K562 (cell line): ENCODE measurements around the gene TMEM156. TPM values are rescaled to one million over a fixed set of nuclear protein-coding genes. Genes with fewer than 3 reads are reported as not detected.

Experiments used
- ATAC-seq: fragments of 200-7000 bp; cut with Tn5 transposase; 3 replicates; pipeline ENCODE4 v1.9.1; 2020; ENCODE audit warnings: moderate library complexity
- BruUV-seq: library from RNA; stranded (reverse); fragments of 400-500 nt; replicated peaks from 2 replicates; lab custom pipeline; 2021; lab: Mats Ljungman, UMichigan
- CTCF ChIA-PET: fragments of 300-600 bp; formaldehyde crosslinking; extraction: SDS; loops from one replicate; lab custom pipeline; 2021; ENCODE audit warnings: low intra/inter-chr PET ratio; lab: Yijun Ruan, JAX
- POLR2A ChIA-PET: fragments of 300-600, 350-650 bp; sonication (Branson Sonifier 250); formaldehyde crosslinking; extraction: SDS; loops from one replicate; lab custom pipeline; 2021; ENCODE audit warnings: antibody characterized with exemption, inconsistent platforms; lab: Yijun Ruan, JAX
- DNase-seq, 4 experiments: peaks; one replicate each; pipeline versions ENCODE4 v3.0.0 to v3.0.0-alpha.2; 2011 to 2018; ENCODE audit warnings: low spot score in 3 of 4, mixed read lengths in 3 of 4; ENCODE audit errors: extremely low read depth in 1 of 4
- FAIRE-seq: peaks from 2 replicates; lab custom pipeline; 2011; peaks lifted over from hg19 to GRCh38; lab: Jason Lieb, UNC
- H2AFZ ChIP-seq: 2 replicates; pipeline ENCODE4 v1.6.0; 2011; ENCODE audit warnings: low read depth, low read length, control low read depth, inconsistent platforms
- H3K27ac ChIP-seq: fragments of 200-600 bp; 3 replicates; pipeline ENCODE4 v1.8.0; 2011; ENCODE audit warnings: low read depth, mild to moderate bottlenecking, control low read depth, inconsistent platforms, low read length, moderate library complexity, mixed read lengths; ENCODE audit errors: extremely low read depth
- H3K27me3 ChIP-seq, 2 experiments: fragments of 300-600 bp in 1 of 2; 2 replicates in 1 of 2; 3 replicates in 1 of 2; pipeline versions ENCODE4 v1.6.0 to v1.8.0; 2011; ENCODE audit warnings: inconsistent platforms in 2 of 2, low read length in 2 of 2, mild to moderate bottlenecking in 1 of 2, mixed read lengths in 1 of 2, moderate library complexity in 1 of 2; ENCODE audit not compliant: control insufficient read depth in 2 of 2, insufficient read depth in 2 of 2
- H3K36me3 ChIP-seq: fragments of 300-600 bp; 3 replicates; pipeline ENCODE4 v1.8.0; 2011; ENCODE audit warnings: mild to moderate bottlenecking, low read length, inconsistent platforms; ENCODE audit not compliant: control insufficient read depth, insufficient read depth
- H3K4me1 ChIP-seq, 2 experiments: fragments of 200-600 bp in 1 of 2; replicated peaks in 1 of 2; 2 replicates in 1 of 2; 3 replicates in 1 of 2; pipeline versions ENCODE4 v1.5.1 to v1.8.0; 2011; ENCODE audit warnings: inconsistent platforms in 2 of 2, low read length in 2 of 2, mild to moderate bottlenecking in 1 of 2, mixed read lengths in 1 of 2, moderate library complexity in 1 of 2; ENCODE audit not compliant: control insufficient read depth in 2 of 2, insufficient read depth in 2 of 2
- H3K4me2 ChIP-seq: 2 replicates; pipeline ENCODE4 v1.6.1; 2011; ENCODE audit warnings: low read length, control low read depth, inconsistent platforms, mixed read lengths; ENCODE audit not compliant: insufficient read depth
- H3K4me3 ChIP-seq: fragments of 200-600 bp; sonication (generic), shearing (Covaris generic); 2 replicates; pipeline ENCODE4 v1.5.1; 2016; ENCODE audit warnings: control low read depth, inconsistent platforms
- H3K79me2 ChIP-seq: fragments of 200-600 bp; 3 replicates; pipeline ENCODE4 v1.8.0; 2011; ENCODE audit warnings: low read length, inconsistent platforms; ENCODE audit not compliant: control insufficient read depth, insufficient read depth
- H3K9ac ChIP-seq, 2 experiments: 2 replicates each; pipeline versions ENCODE4 v1.6.0 to v1.6.1; 2011; ENCODE audit warnings: low read depth in 2 of 2, low read length in 2 of 2, control low read depth in 1 of 2, inconsistent platforms in 1 of 2, mild to moderate bottlenecking in 1 of 2, mixed read lengths in 1 of 2; ENCODE audit not compliant: insufficient read depth in 1 of 2
- H3K9me1 ChIP-seq: one replicate; pipeline ENCODE4 v1.6.0; 2011; ENCODE audit warnings: inconsistent platforms, mild to moderate bottlenecking, low read length, moderate library complexity; ENCODE audit not compliant: control insufficient read depth, insufficient read depth
- H3K9me3 ChIP-seq: replicated peaks from 2 replicates; pipeline ENCODE4 v1.5.1; 2011; ENCODE audit warnings: low read depth, low read length, inconsistent platforms; ENCODE audit not compliant: control insufficient read depth, insufficient read depth
- H4K20me1 ChIP-seq: replicated peaks from 2 replicates; pipeline ENCODE4 v1.6.1; 2011; ENCODE audit warnings: low read length, inconsistent platforms, mixed read lengths; ENCODE audit not compliant: control insufficient read depth, insufficient read depth
- MIER1 ChIP-seq: fragments of 450-650 bp; IDR thresholded peaks from 2 replicates; pipeline ENCODE4 v1.6.1; 2016; ENCODE audit warnings: antibody characterized with exemption, mild to moderate bottlenecking, low read depth
- NBN ChIP-seq: fragments of 450-650 bp; IDR thresholded peaks from 2 replicates; pipeline ENCODE4 v1.6.1; 2016; ENCODE audit warnings: low read depth, mild to moderate bottlenecking
- NR2C2 ChIP-seq, 2 experiments: fragments of 200-800 bp in 1 of 2; sonication (Bioruptor generic) in 1 of 2; sonication (generic) in 1 of 2; formaldehyde crosslinking in 1 of 2; IDR thresholded peaks; 2 replicates each; pipeline versions ENCODE4 v1.6.1 to v1.8.0; 2016 to 2022; ENCODE audit warnings: mild to moderate bottlenecking in 1 of 2, missing compliant biosample characterization in 1 of 2, missing genetic modification characterization in 1 of 2, missing genetic modification reagents in 1 of 2
- PBX2 ChIP-seq, 2 experiments: IDR thresholded peaks in 1 of 2; conservative IDR thresholded peaks in 1 of 2; 2 replicates each; pipeline ENCODE4 v1.6.1; 2016; ENCODE audit warnings: low read depth in 2 of 2, mild to moderate bottlenecking in 1 of 2, missing compliant biosample characterization in 1 of 2, missing genetic modification characterization in 1 of 2, moderate library complexity in 1 of 2
- POU5F1 ChIP-seq: fragments of 150-350 bp; IDR thresholded peaks from 2 replicates; pipeline ENCODE4 v1.6.1; 2014; ENCODE audit warnings: borderline replicate concordance, low read length, low read depth, mild to moderate bottlenecking; ENCODE audit not compliant: partially characterized antibody
- RBM25 ChIP-seq: fragments of 200-400 bp; formaldehyde crosslinking; IDR thresholded peaks from 2 replicates; pipeline ENCODE4 v1.6.1; 2018; ENCODE audit warnings: low read length, low read depth, moderate library complexity; ENCODE audit not compliant: severe bottlenecking
- SP2 ChIP-seq: IDR thresholded peaks from 2 replicates; pipeline ENCODE4 v1.6.1; 2011; ENCODE audit warnings: mild to moderate bottlenecking, low read depth, low read length, moderate library complexity; ENCODE audit not compliant: poor library complexity, severe bottlenecking; ENCODE audit errors: extremely low read depth
- ZNF121 ChIP-seq: sonication (generic); formaldehyde crosslinking; conservative IDR thresholded peaks from 2 replicates; pipeline ENCODE4 v1.8.0; 2022; ENCODE audit warnings: missing genetic modification reagents
- WGBS: fragments of 100-300 bp; shearing (Covaris generic); methylation state at CpG from one replicate; pipeline ENCODE4 v1.1.6; 2016; ENCODE audit warnings: low coverage, mixed read lengths; ENCODE audit not compliant: insufficient coverage; ENCODE audit errors: missing lambda C conversion rate; 5-methylcytosine and 5-hydroxymethylcytosine counted together
- in situ Hi-C: fragments of 300-500 bp; cut with MboI; formaldehyde crosslinking; loops from 4 replicates; pipeline ENCODE4 v1.15.0; 2018; ENCODE audit warnings: inconsistent platforms, mixed read lengths
- intact Hi-C: fragments of 100-400 bp; cut with micrococcal nuclease; formaldehyde crosslinking; loops from 2 replicates; pipeline ENCODE4 v1.14.2; 2022
- polyA plus RNA-seq, 8 experiments: library from polyadenylated mRNA; depleted of rRNA in 4 of 8; stranded (reverse) in 5 of 8; unstranded in 3 of 8; fragments of >200 nt; fragmentation: Nextera tagmentation in 2 of 8; fragmentation: Illumina TruSeq in 1 of 8; extraction: Ambion mirVana in 2 of 8; extraction: Trizol in 1 of 8; gene quantifications; 2 replicates each; pipeline versions ENCODE4 v1.2.1 to v1.2.3, GENCODE V29; 2011 to 2014; ENCODE audit warnings: inconsistent platforms in 1 of 8, missing spikeins in 1 of 8
- total RNA-seq, 7 experiments: library from RNA; depleted of rRNA in 6 of 7; stranded (reverse); fragments of >200 nt in 6 of 7; fragmentation: Illumina TruSeq in 2 of 7; extraction: Trizol in 2 of 7; gene quantifications; 2 replicates each; pipeline versions ENCODE4 v1.2.1 to v1.2.3, GENCODE V29; 2011 to 2021; ENCODE audit warnings: low replicate concordance in 1 of 7

Gene TMEM156
- total and polyA plus RNA-seq, 9 of the 15 experiments (the other 6 are each of a cell fraction or from before 2014, with no cell fraction given): 3.5 to 9.6 (median 6.4) TPM

GRCh38 chr4:38995660-38996005 is 36.6 kb downstream of the TMEM156 start:
- no peak for TF ChIP-seq SP2
- TF ChIP-seq POU5F1: no peak
- no peak for TF ChIP-seq NBN
- no peak for TF ChIP-seq MIER1
- ChIA-PET CTCF (interaction anchor here (0.6 kb wide), 1 partner anchor 18 kb away, joined by 3 read pairs; no protein-coding TSS in a partner anchor), POLR2A (interaction anchor here (1.1 kb wide), 1 partner anchor 9 kb away, joined by 3 read pairs; no protein-coding TSS in a partner anchor)
- Histone ChIP-seq H3K27me3 (no peaks in the 10 kb centered on the region), H3K4me2 (no peak overlapping the region), H3K36me3 (no peaks in the 10 kb centered on the region), H3K4me3 (no peak overlapping the region), H3K79me2 (no peaks in the 10 kb centered on the region), H3K9me3 (peaks cover 4% of the 10 kb centered on the region; the same call in 1 of the 2 replicates), H4K20me1 (no peaks in the 10 kb centered on the region), H3K4me1 (no peaks in the 10 kb centered on the region), H3K9me1 (no peaks in the 10 kb centered on the region), H2AFZ (no peak overlapping the region), H3K27ac (no peak overlapping the region), H3K9ac (no peak overlapping the region)
- BruUV-seq: no TSS peak
- intact Hi-C loops: no loop called here
- FAIRE-seq (no peak), ATAC-seq (no peak), DNase-seq (no peak)
- in situ Hi-C loops: no loop called here
- 73% methylated on average over 2 of the region's 2 CpGs for WGBS

- DNase-seq (no peak), FAIRE-seq (no peak), ATAC-seq (no peak)
- TF ChIP-seq NR2C2 (CRISPR knock-in tag; IDR thresholded peaks at IDR 0.05) (no peak), NR2C2 (tag; IDR thresholded peaks at IDR 0.05) (no peak), RBM25 (peak; percentile 48), ZNF121 (peak; percentile 74), PBX2 (CRISPR knock-in tag; IDR thresholded peaks at IDR 0.05; ENCODE audit: low read depth) (no peak), PBX2 (tag; conservative IDR thresholded peaks at IDR 0.05; ENCODE audit: low read depth) (no peak)
- Histone ChIP-seq H3K4me2 (no peak overlapping the region), H3K27me3 (no peaks in the 10 kb centered on the region), H3K36me3 (no peaks in the 10 kb centered on the region), H3K27ac (no peak overlapping the region), H3K9ac (no peak overlapping the region), H3K4me1 (no peaks in the 10 kb centered on the region), H3K9me1 (no peaks in the 10 kb centered on the region), H3K79me2 (no peaks in the 10 kb centered on the region), H3K4me3 (no peak overlapping the region), H4K20me1 (no peaks in the 10 kb centered on the region), H2AFZ (no peak overlapping the region), H3K9me3 (no peaks in the 10 kb centered on the region)
- ChIA-PET CTCF (no interaction called here), POLR2A (interaction anchor here (0.6 kb wide), 1 partner anchor 28 kb away, joined by 3 read pairs; no protein-coding TSS in a partner anchor)
- BruUV-seq: no TSS peak
- in situ Hi-C loops: no loop called here
- intact Hi-C loops: no loop called here
- WGBS: 75% methylated on average over 4 of the region's 4 CpGs
These were observed 38.1 kb downstream of the TMEM156 start for GRCh38 chr4:38994135-38994534.
